Stimulated activated naive CD8-positive, alpha-beta T cell treated with anti-CD3 and anti-CD28 coated beads, Interleukin-15, Interleukin-2, amounts not matched to agents 100 U/mL and 50 U/mL, for 24 hours (primary cell): ENCODE measurements around the gene LGALS14.
A peak's percentile ranks its signal among the peaks of the same experiment; 100 is the strongest.
"Not testable (repeated sequence)": the region's sequence is repeated elsewhere in the genome, so short reads cannot be mapped to it uniquely, and the experiment has no call there.

ENCODE experiments used
- ATAC-seq: fragments of 150-1000 bp; cut with Tn5 transposase; one replicate; pipeline ENCODE4 v1.10.0; 2021
- DNase-seq: peaks from one replicate; pipeline ENCODE4 v3.0.0; 2021

Gene LGALS14

GRCh38 chr19:39704181-39705044 is at the start of gene LGALS14:
Gene LGALS14 (plus strand): TSS chr19:39704481. CDS start chr19:39704529, 48 bp downstream.
- no peak for DNase-seq
- peak; percentile 81 for ATAC-seq

DNA sequence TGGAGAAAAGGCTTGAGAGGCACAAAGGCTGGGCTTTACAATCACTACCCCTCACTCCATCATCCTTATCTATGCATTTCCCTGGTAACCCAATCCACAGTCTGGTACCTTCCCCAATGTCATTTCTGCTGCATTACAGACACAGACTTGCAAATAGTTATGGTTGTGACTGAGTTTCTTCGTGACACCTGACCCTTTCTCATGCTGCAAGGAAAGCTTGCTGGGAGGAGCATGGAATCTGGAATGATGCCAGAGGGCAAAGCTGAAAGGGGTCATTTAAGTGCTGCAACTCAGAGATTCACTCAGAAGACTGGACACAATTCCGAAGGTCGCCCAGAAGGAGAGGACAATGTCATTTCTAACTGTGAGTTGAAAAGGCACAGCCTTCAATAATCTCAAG is 48.7 kb upstream of the LGALS14 start, which contains the start of gene LGALS16:
LGALS16 (plus strand) TSS at position 301 of the 400 bp plus-strand sequence; CDS start at position 350, 49 bp downstream.
- DNase-seq (no peak), ATAC-seq (no peak)

DNA sequence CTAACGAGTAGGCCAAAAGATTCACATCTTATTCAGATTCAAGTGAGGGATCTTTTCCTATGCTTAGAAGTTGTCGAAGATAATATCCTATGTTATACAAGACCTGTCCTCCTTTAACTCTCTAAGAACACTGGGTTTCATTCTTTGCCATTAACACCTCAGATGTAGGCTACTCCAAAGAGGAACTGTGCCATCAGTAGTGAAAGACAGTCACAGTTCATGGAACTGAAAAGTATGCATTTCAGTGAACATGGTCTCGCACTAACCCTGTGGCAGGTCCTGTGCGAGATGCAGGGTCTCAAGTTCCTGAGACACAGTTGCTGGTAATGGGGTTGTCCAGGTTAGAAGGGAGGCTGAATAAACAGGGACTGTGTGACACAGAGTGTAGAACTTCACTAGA is 44.5 kb upstream of the LGALS14 start:
- no peak for DNase-seq
- no peak for ATAC-seq

DNA sequence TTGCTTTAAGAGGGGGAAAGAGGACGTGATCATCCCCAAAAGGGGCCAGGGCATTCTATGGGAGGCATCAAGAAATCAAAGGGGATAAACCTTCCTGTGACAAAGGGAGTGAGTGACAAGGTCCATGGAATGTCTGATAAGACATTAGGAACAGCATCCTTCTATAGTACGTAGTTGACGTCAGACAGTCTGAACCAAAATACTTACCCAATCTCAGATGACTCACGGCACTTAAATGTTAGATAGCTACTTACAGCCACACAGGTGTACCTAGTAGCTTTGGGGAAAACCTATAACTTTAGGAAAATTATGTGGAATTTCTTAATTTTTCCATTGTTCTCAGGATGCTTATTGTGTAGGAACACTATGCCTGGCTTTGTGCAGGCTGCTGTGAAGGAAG is 43.6 kb upstream of the LGALS14 start:
- DNase-seq: no peak
- ATAC-seq: no peak

- DNase-seq (no peak), ATAC-seq (no peak)
These were observed 42.7 kb upstream of the LGALS14 start for GRCh38 chr19:39661565-39661964.

DNA sequence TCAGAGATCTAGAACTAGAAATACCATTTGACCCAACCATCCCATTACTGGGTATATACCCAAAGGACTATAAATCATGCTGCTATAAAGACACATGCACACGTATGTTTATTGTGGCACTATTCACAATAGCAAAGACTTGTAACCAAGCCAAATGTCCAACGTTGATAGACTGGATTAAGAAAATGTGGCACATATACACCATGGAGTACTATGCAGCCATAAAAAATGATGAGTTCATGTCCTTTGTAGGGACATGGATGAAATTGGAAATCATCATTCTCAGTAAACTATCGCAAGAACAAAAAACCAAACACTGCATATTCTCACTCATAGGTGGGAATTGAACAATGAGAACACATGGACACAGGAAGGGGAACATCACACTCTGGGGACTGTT is 34.4 kb upstream of the LGALS14 start:
- DNase-seq, ATAC-seq: not testable (repeated sequence)

GRCh38 chr19:39670998-39671397 is 33.3 kb upstream of the LGALS14 start:
- DNase-seq (no peak), ATAC-seq (no peak)

DNA sequence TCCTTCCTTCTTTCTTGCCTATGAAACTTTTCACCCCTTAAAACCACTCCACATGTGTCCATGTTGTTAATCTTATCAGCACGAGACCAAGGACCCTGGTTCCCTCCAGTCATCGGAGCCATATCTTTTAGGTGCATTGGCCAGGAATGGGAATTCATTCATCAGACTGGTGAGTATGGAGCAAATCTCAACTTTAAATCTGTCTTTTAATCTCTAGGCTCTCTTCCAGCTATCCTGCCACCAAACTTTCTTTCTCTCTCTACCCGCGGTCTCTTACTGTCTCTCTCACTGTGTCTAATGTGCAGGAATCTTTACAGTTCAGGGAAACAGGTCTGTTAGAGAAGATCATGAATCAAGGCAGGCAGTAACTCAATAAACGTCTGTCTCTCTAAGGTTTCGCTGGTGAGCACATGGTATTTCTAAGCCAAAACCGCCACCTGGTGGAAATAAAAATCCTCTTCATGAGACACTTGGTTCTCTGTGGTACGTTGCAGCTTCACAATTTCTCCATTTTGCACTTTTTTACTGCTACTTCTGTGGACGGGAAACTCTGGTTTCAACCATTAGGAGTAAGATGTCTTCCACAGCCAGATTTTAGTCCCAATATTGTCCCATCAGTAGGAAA is 32.4 kb upstream of the LGALS14 start:
- peak; percentile 68 for ATAC-seq
- peak; percentile 30 for DNase-seq

- ATAC-seq: no peak
- no peak for DNase-seq
These were observed 31.8 kb upstream of the LGALS14 start for GRCh38 chr19:39672473-39672872.

DNA sequence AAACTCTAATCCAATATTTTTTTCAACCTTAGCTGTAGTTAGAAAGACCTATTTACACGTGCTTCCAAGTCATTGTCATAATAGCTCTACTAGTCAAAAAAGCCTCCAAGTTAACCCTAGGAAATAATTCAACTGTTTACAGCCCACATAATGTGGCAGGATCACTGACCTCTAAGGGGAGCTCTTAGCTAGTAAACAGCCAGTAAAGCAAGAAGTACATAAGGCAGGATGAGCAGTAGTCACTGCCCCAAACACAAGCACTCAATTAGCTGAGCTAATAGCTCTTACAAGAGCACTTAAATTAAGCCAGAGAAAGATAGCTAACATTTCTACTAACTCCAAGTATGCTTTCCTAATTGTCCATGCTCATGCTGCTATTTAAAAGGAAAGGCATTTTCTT is 30.4 kb upstream of the LGALS14 start:
- not testable (repeated sequence) for ATAC-seq, DNase-seq

GRCh38 chr19:39676004-39676403 is 28.3 kb upstream of the LGALS14 start:
- DNase-seq (no peak), ATAC-seq (peak; percentile 59)

- ATAC-seq: no peak
- no peak for DNase-seq
These were observed 26.1 kb upstream of the LGALS14 start for GRCh38 chr19:39677961-39678889.

DNA sequence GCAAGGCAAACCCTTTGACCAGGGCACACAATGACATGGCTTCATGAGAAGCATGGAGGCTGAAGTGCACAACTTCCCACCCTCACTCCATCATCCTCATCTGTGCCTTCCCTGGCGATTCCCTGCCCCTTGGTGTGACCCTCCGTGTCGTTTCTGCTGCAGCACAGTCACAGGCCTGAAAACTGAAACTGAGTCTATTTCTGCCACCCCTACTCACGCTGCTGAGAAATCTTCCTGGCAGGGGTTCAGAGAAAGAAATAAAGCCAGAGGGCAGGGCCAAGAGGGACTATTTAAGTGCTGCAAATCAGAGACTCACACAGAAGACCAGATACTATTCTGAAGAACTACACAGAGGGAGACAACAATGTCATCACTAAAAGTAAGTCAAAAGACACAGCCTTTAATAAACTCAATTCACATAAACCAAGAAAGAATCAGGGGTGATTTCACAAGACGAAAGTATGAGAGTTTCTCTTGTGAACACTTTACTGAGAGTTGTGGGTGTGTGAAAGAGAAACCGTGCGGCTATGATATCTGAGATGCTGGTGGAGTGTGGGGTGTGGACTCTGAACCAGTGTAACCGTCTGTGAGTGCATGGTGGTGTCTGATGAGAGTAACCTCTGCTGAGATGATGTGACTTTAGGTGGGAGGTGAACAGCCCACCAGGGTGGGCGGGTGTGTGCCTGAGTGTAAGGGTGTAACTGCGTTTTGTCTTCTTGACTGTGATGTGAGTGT is 25.1 kb upstream of the LGALS14 start:
- peak; percentile 77 for ATAC-seq
- peak; percentile 15 for DNase-seq

- peak; percentile 10 for DNase-seq
- peak; percentile 51 for ATAC-seq
These were observed 24.5 kb upstream of the LGALS14 start for GRCh38 chr19:39679791-39680168.

- no peak for ATAC-seq
- DNase-seq: no peak
These were observed 23.7 kb upstream of the LGALS14 start for GRCh38 chr19:39680593-39680992.

DNA sequence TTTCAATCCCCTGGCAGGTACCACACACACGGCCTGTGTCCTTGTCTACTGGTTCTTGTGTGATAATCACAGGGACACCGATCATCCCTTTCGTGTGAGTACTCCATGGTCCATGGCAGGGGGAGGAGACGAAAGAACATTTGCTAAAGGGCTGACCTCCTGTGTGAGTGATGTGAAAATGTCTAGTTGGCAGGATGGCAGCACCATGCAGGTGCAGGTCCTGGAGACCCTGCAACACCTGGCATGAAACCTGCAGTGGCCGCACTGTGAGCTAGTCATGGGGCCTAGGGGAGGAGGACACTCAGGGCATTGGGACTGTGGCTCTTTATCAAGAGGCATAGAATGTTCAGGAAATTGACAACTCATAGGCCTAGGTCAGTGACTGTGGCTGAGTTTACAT is 22.9 kb upstream of the LGALS14 start:
- ATAC-seq: no peak

GRCh38 chr19:39684267-39684666 is 20.0 kb upstream of the LGALS14 start:
- no peak for DNase-seq
- ATAC-seq: no peak

More for the DNA sequence above, 22.9 kb upstream of the LGALS14 start:
- no peak for DNase-seq

DNA sequence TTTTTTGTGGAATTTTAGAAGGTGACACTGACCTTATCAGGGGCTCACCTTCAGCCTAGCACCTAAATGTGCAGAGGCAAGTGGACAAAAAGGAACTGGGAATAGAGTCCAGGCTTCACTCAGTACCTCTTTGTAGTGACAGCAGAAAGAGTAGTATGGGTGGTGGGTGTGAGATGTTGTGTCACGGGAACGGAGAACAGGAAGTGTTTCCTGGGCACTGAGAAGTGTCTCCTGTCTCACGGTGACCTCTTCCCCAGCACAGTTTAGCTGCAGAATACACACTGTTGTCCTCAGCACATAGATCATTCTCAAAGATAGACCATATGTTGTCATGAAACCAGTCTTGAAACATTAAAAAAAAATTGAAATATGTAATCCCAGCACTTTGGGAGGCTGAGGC is 17.5 kb upstream of the LGALS14 start:
- no peak for ATAC-seq
- DNase-seq: no peak

GRCh38 chr19:39688637-39689036 is 15.6 kb upstream of the LGALS14 start:
- ATAC-seq, DNase-seq: not testable (repeated sequence)

GRCh38 chr19:39692166-39692565 is 12.1 kb upstream of the LGALS14 start:
- DNase-seq (no peak), ATAC-seq (no peak)

DNA sequence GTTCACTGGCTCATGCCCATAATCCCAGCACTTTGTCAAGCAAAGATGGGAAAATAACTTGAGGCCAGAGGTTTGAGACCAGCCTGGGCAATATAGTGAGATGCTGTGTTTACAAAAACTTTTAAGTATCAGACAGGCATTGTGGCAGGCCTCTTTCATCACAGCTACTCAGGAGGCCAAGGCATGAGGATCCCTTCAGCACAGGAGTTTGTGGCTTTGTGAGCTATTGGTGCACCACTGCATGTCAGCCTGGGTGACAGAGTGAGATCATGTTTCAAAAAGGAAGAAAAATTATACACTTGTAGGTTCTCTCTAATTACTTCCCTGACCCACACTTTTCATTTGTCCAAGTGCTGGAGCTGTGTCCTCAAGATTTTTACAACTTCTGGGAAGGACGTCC is 11.5 kb upstream of the LGALS14 start:
- ATAC-seq (no peak), DNase-seq (no peak)

GRCh38 chr19:39695759-39696158 is 8.5 kb upstream of the LGALS14 start:
- ATAC-seq (no peak), DNase-seq (no peak)
